ENCODE results near the gene SORBS2. TPM values are rescaled to one million over a fixed set of nuclear protein-coding genes. Genes with fewer than 3 reads are reported as not detected.
A peak's percentile ranks its signal among the peaks of the same experiment; 100 is the strongest.

The SORBS2 gene
- total RNA-seq, 1 donor from 2014 or later: 43.2 TPM

- peak overlapping the region; percentile 22 for H3K4me3 Mint-ChIP-seq
- no peak for DNase-seq (ENCODE audit: extremely low spot score, unreplicated experiment)
- no peaks in the 10 kb centered on the region for H3K27me3 Mint-ChIP-seq
- no peaks in the 10 kb centered on the region for H3K9me3 Mint-ChIP-seq
- peak overlapping the region; percentile 37 for H3K27ac Mint-ChIP-seq
- peaks cover 38% of the 10 kb centered on the region for H3K4me1 Mint-ChIP-seq (ENCODE audit: unreplicated experiment)
- TF ChIP-seq CTCF (conservative IDR thresholded peaks at IDR 0.05): no peak
- H3K36me3 Mint-ChIP-seq: peaks cover 4% of the 10 kb centered on the region
These were observed 38.6 kb downstream of the SORBS2 start for GRCh38 chr4:185773419-185773818.

- TF ChIP-seq CTCF (conservative IDR thresholded peaks at IDR 0.05): no peak
- H3K4me1 Mint-ChIP-seq (ENCODE audit: unreplicated experiment): peaks cover 38% of the 10 kb centered on the region
- H3K36me3 Mint-ChIP-seq: peaks cover 8% of the 10 kb centered on the region
- H3K4me3 Mint-ChIP-seq: no peak overlapping the region
- no peaks in the 10 kb centered on the region for H3K27me3 Mint-ChIP-seq
- H3K9me3 Mint-ChIP-seq: no peaks in the 10 kb centered on the region
- H3K27ac Mint-ChIP-seq: no peak overlapping the region
- DNase-seq (ENCODE audit: extremely low spot score, unreplicated experiment): no peak
These were observed 39.5 kb downstream of the SORBS2 start for GRCh38 chr4:185772391-185773093.

GRCh38 chr4:185771711-185772390 lies 40.1 kb downstream of the SORBS2 start:
- Mint-ChIP-seq H3K4me1 (ENCODE audit: unreplicated experiment) (peaks cover 38% of the 10 kb centered on the region), H3K27ac (no peak overlapping the region), H3K9me3 (no peaks in the 10 kb centered on the region), H3K4me3 (no peak overlapping the region), H3K36me3 (peaks cover 8% of the 10 kb centered on the region), H3K27me3 (no peaks in the 10 kb centered on the region)
- TF ChIP-seq CTCF (conservative IDR thresholded peaks at IDR 0.05): no peak
- no peak for DNase-seq (ENCODE audit: extremely low spot score, unreplicated experiment)

- Mint-ChIP-seq H3K4me1 (ENCODE audit: unreplicated experiment) (peaks cover 5% of the 10 kb centered on the region), H3K4me3 (no peak overlapping the region), H3K9me3 (no peaks in the 10 kb centered on the region), H3K27ac (no peak overlapping the region), H3K36me3 (peaks cover 8% of the 10 kb centered on the region), H3K27me3 (no peaks in the 10 kb centered on the region)
- DNase-seq (ENCODE audit: extremely low spot score, unreplicated experiment): no peak
- no peak for TF ChIP-seq CTCF (conservative IDR thresholded peaks at IDR 0.05)
These were observed 44.5 kb downstream of the SORBS2 start for GRCh38 chr4:185767528-185767927.

- Mint-ChIP-seq H3K27me3 (no peaks in the 10 kb centered on the region), H3K36me3 (peaks cover 5% of the 10 kb centered on the region), H3K9me3 (no peaks in the 10 kb centered on the region), H3K27ac (no peak overlapping the region), H3K4me1 (ENCODE audit: unreplicated experiment) (no peaks in the 10 kb centered on the region), H3K4me3 (no peak overlapping the region)
- DNase-seq (ENCODE audit: extremely low spot score, unreplicated experiment): no peak
- no peak for TF ChIP-seq CTCF (conservative IDR thresholded peaks at IDR 0.05)
These were observed 47.1 kb downstream of the SORBS2 start for GRCh38 chr4:185764876-185765275.

All from type B pancreatic cell (in vitro differentiated cells).